ENCODE data around the gene SMIM14.
A peak's percentile ranks its signal among the peaks of the same experiment; 100 is the strongest.

The SMIM14 gene

GRCh38 chr4:39649639-39650265 lies 11.1 kb upstream of the SMIM14 start:
- H3K4me1 Mint-ChIP-seq = no peaks in the 10 kb centered on the region
- no peaks in the 10 kb centered on the region for H3K9me3 Mint-ChIP-seq
- no peak overlapping the region for H3K4me3 Mint-ChIP-seq

GRCh38 chr4:39648827-39649558 lies 10.3 kb upstream of the SMIM14 start:
- Mint-ChIP-seq H3K27ac (no peak overlapping the region), H3K36me3 (ENCODE audit: low read depth) (no peaks in the 10 kb centered on the region), H3K9me3 (no peaks in the 10 kb centered on the region), H3K4me1 (no peaks in the 10 kb centered on the region), H3K27me3 (ENCODE audit: low read depth) (no peaks in the 10 kb centered on the region), H3K4me3 (no peak overlapping the region)
- TF ChIP-seq, protein P1, sequence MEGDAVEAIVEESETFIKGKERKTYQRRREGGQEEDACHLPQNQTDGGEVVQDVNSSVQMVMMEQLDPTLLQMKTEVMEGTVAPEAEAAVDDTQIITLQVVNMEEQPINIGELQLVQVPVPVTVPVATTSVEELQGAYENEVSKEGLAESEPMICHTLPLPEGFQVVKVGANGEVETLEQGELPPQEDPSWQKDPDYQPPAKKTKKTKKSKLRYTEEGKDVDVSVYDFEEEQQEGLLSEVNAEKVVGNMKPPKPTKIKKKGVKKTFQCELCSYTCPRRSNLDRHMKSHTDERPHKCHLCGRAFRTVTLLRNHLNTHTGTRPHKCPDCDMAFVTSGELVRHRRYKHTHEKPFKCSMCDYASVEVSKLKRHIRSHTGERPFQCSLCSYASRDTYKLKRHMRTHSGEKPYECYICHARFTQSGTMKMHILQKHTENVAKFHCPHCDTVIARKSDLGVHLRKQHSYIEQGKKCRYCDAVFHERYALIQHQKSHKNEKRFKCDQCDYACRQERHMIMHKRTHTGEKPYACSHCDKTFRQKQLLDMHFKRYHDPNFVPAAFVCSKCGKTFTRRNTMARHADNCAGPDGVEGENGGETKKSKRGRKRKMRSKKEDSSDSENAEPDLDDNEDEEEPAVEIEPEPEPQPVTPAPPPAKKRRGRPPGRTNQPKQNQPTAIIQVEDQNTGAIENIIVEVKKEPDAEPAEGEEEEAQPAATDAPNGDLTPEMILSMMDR (IDR thresholded peaks at IDR 0.05; ENCODE audit: unreplicated experiment in 3 of 3) = no peak

More at GRCh38 chr4:39649639-39650265, 11.1 kb upstream of the SMIM14 start:
- TF ChIP-seq, protein P1 (IDR thresholded peaks at IDR 0.05; ENCODE audit: unreplicated experiment in 3 of 3) = no peak
- Mint-ChIP-seq H3K27ac (no peak overlapping the region), H3K36me3 (ENCODE audit: low read depth) (no peaks in the 10 kb centered on the region), H3K27me3 (ENCODE audit: low read depth) (no peaks in the 10 kb centered on the region)

DNA sequence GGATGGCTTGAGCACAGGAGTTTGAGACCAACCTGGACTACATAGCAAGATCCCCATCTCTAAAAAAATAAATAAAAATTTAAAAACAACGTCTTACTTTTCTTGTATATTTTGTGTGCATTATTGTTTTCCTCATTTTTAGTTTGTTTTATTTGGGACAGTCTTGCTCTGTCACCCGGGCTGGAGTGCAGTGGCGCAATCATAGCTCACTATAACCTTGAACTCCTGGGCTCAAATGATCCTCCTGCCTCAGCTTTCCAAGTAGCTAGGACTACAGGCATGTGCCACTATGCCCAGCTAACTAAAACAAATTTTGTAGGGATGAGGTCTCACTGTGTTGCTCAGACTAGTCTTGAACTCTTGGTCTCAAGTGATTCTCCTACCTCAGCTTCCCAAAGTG lies 9.5 kb upstream of the SMIM14 start:
- Mint-ChIP-seq H3K9me3 (no peaks in the 10 kb centered on the region), H3K4me1 (no peaks in the 10 kb centered on the region), H3K27me3 (ENCODE audit: low read depth) (no peaks in the 10 kb centered on the region), H3K36me3 (ENCODE audit: low read depth) (no peaks in the 10 kb centered on the region), H3K27ac (no peak overlapping the region), H3K4me3 (no peak overlapping the region)
- TF ChIP-seq, protein P1 (IDR thresholded peaks at IDR 0.05; ENCODE audit: unreplicated experiment in 3 of 3) = no peak

GRCh38 chr4:39642885-39643552 lies 4.4 kb upstream of the SMIM14 start:
- TF ChIP-seq, protein P1 (IDR thresholded peaks at IDR 0.05; ENCODE audit: unreplicated experiment in 3 of 3) = no peak
- no peaks in the 10 kb centered on the region for H3K36me3 Mint-ChIP-seq (ENCODE audit: low read depth)

DNA sequence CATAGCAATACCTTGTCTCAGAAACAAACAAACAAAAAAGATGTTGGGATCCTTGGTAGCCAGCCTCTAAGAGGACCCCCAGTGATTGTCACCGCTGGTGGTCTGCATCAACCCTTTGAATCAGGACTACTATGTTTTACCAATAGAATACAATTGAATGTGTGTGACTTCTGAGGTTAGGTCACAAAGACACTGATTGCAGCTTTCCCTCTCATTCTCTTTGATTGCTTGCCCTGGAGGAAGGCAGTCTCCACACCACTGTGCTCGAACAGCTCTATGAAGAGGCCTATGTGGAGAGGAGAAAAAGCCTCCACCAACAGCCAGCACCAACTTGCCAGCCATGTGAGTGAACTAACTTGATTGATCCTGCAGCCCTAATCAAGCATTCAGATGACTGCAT lies 2.8 kb upstream of the SMIM14 start:
- Mint-ChIP-seq H3K27ac (peak overlapping the region in 2 of 3 experiments; percentile 51 to 56), H3K4me3 (peak overlapping the region; percentile 46 to 69 (median 69)), H3K36me3 (ENCODE audit: low read depth) (no peaks in the 10 kb centered on the region), H3K4me1 (peaks cover 16% of the 10 kb centered on the region), H3K9me3 (no peaks in the 10 kb centered on the region), H3K27me3 (ENCODE audit: low read depth) (no peaks in the 10 kb centered on the region)
- TF ChIP-seq, protein P1 (IDR thresholded peaks at IDR 0.05; ENCODE audit: unreplicated experiment in 3 of 3) = no peak

More at GRCh38 chr4:39642885-39643552, 4.4 kb upstream of the SMIM14 start:
- no peaks in the 10 kb centered on the region for H3K9me3 Mint-ChIP-seq
- H3K4me3 Mint-ChIP-seq = no peak overlapping the region
- H3K4me1 Mint-ChIP-seq = peaks cover 5% of the 10 kb centered on the region
- H3K27ac Mint-ChIP-seq = no peak overlapping the region
- no peaks in the 10 kb centered on the region for H3K27me3 Mint-ChIP-seq (ENCODE audit: low read depth)

All from nephron (organoid).